SK-N-SH treated with all-trans-retinoic acid at 6 μM for 48 hours (cell line): ENCODE results near the gene TNPO1.

Source experiments
- ATAC-seq: fragments of 200-7000 bp; cut with Tn5 transposase; 3 replicates; pipeline ENCODE4 v1.9.1; 2020; ENCODE audit warnings: mild to moderate bottlenecking, moderate library complexity
- ARNTL ChIP-seq: fragments of 450-650 bp; formaldehyde crosslinking; IDR thresholded peaks from 2 replicates; pipeline ENCODE4 v1.5.0; 2020; ENCODE audit warnings: low read depth, mild to moderate bottlenecking, moderate library complexity, borderline replicate concordance
- BACH2 ChIP-seq: fragments of 250-450 bp; sonication (Bioruptor Pico); IDR thresholded peaks from 2 replicates; pipeline ENCODE4 v1.9.0; 2021; ENCODE audit warnings: mild to moderate bottlenecking, borderline replicate concordance
- CSDC2 ChIP-seq: fragments of 250-450 bp; sonication (Bioruptor Pico); IDR thresholded peaks from 2 replicates; pipeline ENCODE4 v1.5.0; 2020; ENCODE audit warnings: mild to moderate bottlenecking, moderate library complexity
- CSRNP3 ChIP-seq: fragments of 250-450 bp; sonication (Bioruptor Pico); IDR thresholded peaks from 2 replicates; pipeline ENCODE4 v1.5.1; 2021; ENCODE audit warnings: mild to moderate bottlenecking, moderate library complexity
- ESRRG ChIP-seq: fragments of 250-450 bp; sonication (Bioruptor Pico); IDR thresholded peaks from 2 replicates; pipeline ENCODE4 v1.6.1; 2021; ENCODE audit warnings: mild to moderate bottlenecking
- GLIS3 ChIP-seq: fragments of 250-450 bp; sonication (Bioruptor Pico); IDR thresholded peaks from 2 replicates; pipeline ENCODE4 v1.5.0; 2020; ENCODE audit warnings: mild to moderate bottlenecking, moderate library complexity
- ISL1 ChIP-seq: fragments of 250-450 bp; sonication (Bioruptor Pico); IDR thresholded peaks from 2 replicates; pipeline ENCODE4 v2.1.2; 2022; ENCODE audit warnings: mild to moderate bottlenecking, moderate library complexity
- PATZ1 ChIP-seq: fragments of 250-450 bp; sonication (Bioruptor Pico); IDR thresholded peaks from 2 replicates; pipeline ENCODE4 v1.8.0; 2020; ENCODE audit warnings: mild to moderate bottlenecking, moderate library complexity, borderline replicate concordance
- POU6F1 ChIP-seq: fragments of 250-450 bp; sonication (Bioruptor Pico); IDR thresholded peaks from 2 replicates; pipeline ENCODE4 v1.8.0; 2021; ENCODE audit warnings: low read depth, mild to moderate bottlenecking, moderate library complexity, borderline replicate concordance
- PPARA ChIP-seq: fragments of 250-450 bp; sonication (Bioruptor Pico); IDR thresholded peaks from 2 replicates; pipeline ENCODE4 v1.5.0; 2020; ENCODE audit warnings: mild to moderate bottlenecking, borderline replicate concordance
- RARB ChIP-seq: fragments of 250-450 bp; sonication (Bioruptor Pico); IDR thresholded peaks from 2 replicates; pipeline ENCODE4 v1.8.0; 2021; ENCODE audit warnings: mild to moderate bottlenecking, moderate library complexity
- SNAI2 ChIP-seq: fragments of 250-450 bp; sonication (Bioruptor Pico); IDR thresholded peaks from 2 replicates; pipeline ENCODE4 v1.5.0; 2020; ENCODE audit warnings: mild to moderate bottlenecking, moderate library complexity
- TCF4 ChIP-seq: fragments of 250-450 bp; sonication (Bioruptor Pico); IDR thresholded peaks from 2 replicates; pipeline ENCODE4 v1.8.0; 2021; ENCODE audit warnings: mild to moderate bottlenecking, moderate library complexity, borderline replicate concordance
- TOX ChIP-seq: fragments of 250-450 bp; sonication (Bioruptor Pico); IDR thresholded peaks from 2 replicates; pipeline ENCODE4 v1.8.0; 2021; ENCODE audit warnings: mild to moderate bottlenecking, moderate library complexity, borderline replicate concordance
- ZFP3 ChIP-seq: fragments of 250-450 bp; sonication (Bioruptor Pico); IDR thresholded peaks from 2 replicates; pipeline ENCODE4 v1.5.0; 2020; ENCODE audit warnings: mild to moderate bottlenecking, moderate library complexity
- ZNF565 ChIP-seq: fragments of 450-650 bp; formaldehyde crosslinking; conservative IDR thresholded peaks from 2 replicates; pipeline ENCODE4 v1.5.0; 2020; ENCODE audit warnings: low read depth, mild to moderate bottlenecking, moderate library complexity
- ZNF8 ChIP-seq: fragments of 450-650 bp; formaldehyde crosslinking; IDR thresholded peaks from 2 replicates; pipeline ENCODE4 v1.5.0; 2020; ENCODE audit warnings: mild to moderate bottlenecking, moderate library complexity

TNPO1 gene

GRCh38 chr5:72785801-72786200 is 30.7 kb upstream of the TNPO1 start:
- TF ChIP-seq TCF4 (CRISPR knock-in tag) (no peak), GLIS3 (CRISPR knock-in tag) (no peak), CSDC2 (CRISPR knock-in tag) (no peak), ESRRG (CRISPR knock-in tag) (no peak), ISL1 (no peak), ZFP3 (no peak), ZNF565 (CRISPR knock-in tag) (no peak), PATZ1 (CRISPR knock-in tag) (no peak), ARNTL (CRISPR knock-in tag) (no peak), CSRNP3 (CRISPR knock-in tag) (no peak), PPARA (CRISPR knock-in tag) (no peak), TOX (CRISPR knock-in tag) (no peak), BACH2 (CRISPR knock-in tag) (no peak), POU6F1 (CRISPR knock-in tag) (no peak)
- no peak for ATAC-seq

- ATAC-seq: peak; percentile 63
Observed at GRCh38 chr5:72786676-72787075, 29.8 kb upstream of the TNPO1 start.

More at GRCh38 chr5:72786676-72787075, 29.8 kb upstream of the TNPO1 start:
- TF ChIP-seq SNAI2 (no peak), PPARA (CRISPR knock-in tag) (no peak), RARB (CRISPR knock-in tag) (no peak), POU6F1 (CRISPR knock-in tag) (no peak), BACH2 (CRISPR knock-in tag) (no peak), ZFP3 (no peak), ZNF565 (CRISPR knock-in tag) (no peak), ZNF8 (CRISPR knock-in tag) (no peak), PATZ1 (CRISPR knock-in tag) (no peak)
